ENCODE measurements around the gene ZNF385A.
A peak's percentile ranks its signal among the peaks of the same experiment; 100 is the strongest.

ZNF385A gene

GRCh38 chr12:54373649-54374561 is 10.6 kb downstream of the ZNF385A start:
- peaks cover 16% of the 10 kb centered on the region for H3K4me1 ChIP-seq (ENCODE audit: control insufficient read depth, low read length)
- no peak overlapping the region for H3K4me3 ChIP-seq (ENCODE audit: low read length)
- H3K27ac ChIP-seq (ENCODE audit: low read depth, low read length), result no peak overlapping the region
- TF ChIP-seq EZH2phosphoT487 (IDR thresholded peaks at IDR 0.05; ENCODE audit: borderline replicate concordance, low read length), result no peak
- H3K9me2 ChIP-seq (replicated peaks; ENCODE audit: control insufficient read depth, low read length), result no peaks in the 10 kb centered on the region
- H3K9me3 ChIP-seq (ENCODE audit: control insufficient read depth, insufficient read depth, low read length), result no peaks in the 10 kb centered on the region
- H3K27me3 ChIP-seq (ENCODE audit: control insufficient read depth, low read length), result no peaks in the 10 kb centered on the region
- no peak overlapping the region for H3K4me2 ChIP-seq (ENCODE audit: low read length)
- H3K79me2 ChIP-seq (ENCODE audit: control insufficient read depth, low read length), result no peaks in the 10 kb centered on the region
- H4K20me1 ChIP-seq (ENCODE audit: control insufficient read depth, insufficient read depth, low read depth, low read length), result no peaks in the 10 kb centered on the region
- H3F3A ChIP-seq (ENCODE audit: control insufficient read depth, insufficient read depth), result peaks cover 3% of the 10 kb centered on the region; the same call in 1 of the 2 replicates
- H3K36me3 ChIP-seq (ENCODE audit: control insufficient read depth, low read length), result no peaks in the 10 kb centered on the region

GRCh38 chr12:54372113-54372806 is 12.3 kb downstream of the ZNF385A start:
- Histone ChIP-seq H3K4me1 (ENCODE audit: control insufficient read depth, low read length) (peaks cover 27% of the 10 kb centered on the region), H3F3A (ENCODE audit: control insufficient read depth, insufficient read depth) (peaks cover 3% of the 10 kb centered on the region; the same call in 1 of the 2 replicates), H3K4me3 (ENCODE audit: low read length) (no peak overlapping the region), H3K4me2 (ENCODE audit: low read length) (peak overlapping the region; percentile 4), H3K27me3 (ENCODE audit: control insufficient read depth, low read length) (no peaks in the 10 kb centered on the region), H3K27ac (ENCODE audit: low read depth, low read length) (no peak overlapping the region), H4K20me1 (ENCODE audit: control insufficient read depth, insufficient read depth, low read depth, low read length) (no peaks in the 10 kb centered on the region), H3K9me3 (ENCODE audit: control insufficient read depth, insufficient read depth, low read length) (no peaks in the 10 kb centered on the region), H3K79me2 (ENCODE audit: control insufficient read depth, low read length) (no peaks in the 10 kb centered on the region), H3K9me2 (replicated peaks; ENCODE audit: control insufficient read depth, low read length) (no peaks in the 10 kb centered on the region), H3K36me3 (ENCODE audit: control insufficient read depth, low read length) (no peaks in the 10 kb centered on the region)
- no peak for TF ChIP-seq CTCF (IDR thresholded peaks at IDR 0.05; ENCODE audit: low read depth, low read length, poor library complexity, severe bottlenecking)
- TF ChIP-seq EZH2phosphoT487 (IDR thresholded peaks at IDR 0.05; ENCODE audit: borderline replicate concordance, low read length), result no peak

- H3K36me3 ChIP-seq (ENCODE audit: control insufficient read depth, low read length), result no peaks in the 10 kb centered on the region
- peak overlapping the region; percentile 4 for H3K4me2 ChIP-seq (ENCODE audit: low read length)
- H3K27ac ChIP-seq (ENCODE audit: low read depth, low read length), result no peak overlapping the region
- no peak for TF ChIP-seq CTCF (IDR thresholded peaks at IDR 0.05; ENCODE audit: low read depth, low read length, poor library complexity, severe bottlenecking)
- no peak for TF ChIP-seq EZH2phosphoT487 (IDR thresholded peaks at IDR 0.05; ENCODE audit: borderline replicate concordance, low read length)
- H3K4me3 ChIP-seq (ENCODE audit: low read length), result no peak overlapping the region
- no peaks in the 10 kb centered on the region for H3K9me2 ChIP-seq (replicated peaks; ENCODE audit: control insufficient read depth, low read length)
- no peaks in the 10 kb centered on the region for H3K9me3 ChIP-seq (ENCODE audit: control insufficient read depth, insufficient read depth, low read length)
- H3K27me3 ChIP-seq (ENCODE audit: control insufficient read depth, low read length), result no peaks in the 10 kb centered on the region
- no peaks in the 10 kb centered on the region for H4K20me1 ChIP-seq (ENCODE audit: control insufficient read depth, insufficient read depth, low read depth, low read length)
- H3K4me1 ChIP-seq (ENCODE audit: control insufficient read depth, low read length), result peaks cover 27% of the 10 kb centered on the region
- no peaks in the 10 kb centered on the region for H3K79me2 ChIP-seq (ENCODE audit: control insufficient read depth, low read length)
- H3F3A ChIP-seq (ENCODE audit: control insufficient read depth, insufficient read depth), result peaks cover 3% of the 10 kb centered on the region; the same call in 1 of the 2 replicates
Observed at GRCh38 chr12:54371328-54372112, 13.0 kb downstream of the ZNF385A start.

Data from DOHH2 (cell line).